NT2/D1 (cell line): ENCODE measurements around the gene DOCK9.

Experiments
- SUZ12 ChIP-seq: IDR thresholded peaks from 2 replicates; pipeline ENCODE4 v1.6.1; 2011; ENCODE audit not compliant: insufficient read length, insufficient read depth; ENCODE audit errors: extremely low read depth
- ZNF274 ChIP-seq: IDR thresholded peaks from 2 replicates; pipeline ENCODE4 v1.6.1; 2011; ENCODE audit warnings: mild to moderate bottlenecking, low read depth, low read length

GRCh38 chr13:98959291-98959690 is 18.6 kb downstream of the DOCK9 start:
- TF ChIP-seq ZNF274 (no peak), SUZ12 (no peak)
